ENCODE data around the gene MLLT1. TPM values are rescaled to one million over a fixed set of nuclear protein-coding genes. Genes with fewer than 3 reads are reported as not detected.

The MLLT1 gene
- total RNA-seq, 4 donors from 2014 or later, result 21.5 to 46.9 (median 33.4) TPM

- intact Hi-C loops (cut with DNase I), result no loop called here
- peak in 2 of 3 experiments; percentile 11 to 63 for TF ChIP-seq CTCF (IDR thresholded peaks at IDR 0.05)
- TF ChIP-seq EP300 (IDR thresholded peaks at IDR 0.05), result no peak
- peak; percentile 48 to 77 for TF ChIP-seq POLR2AphosphoS5 (IDR thresholded peaks at IDR 0.05)
- peak; percentile 99 for DNase-seq (ENCODE audit: extremely low spot score)
- Histone ChIP-seq H3K4me1 (peaks cover 13 to 28% (median 21%) of the 10 kb centered on the region in 4 donors), H3K9me3 (no peaks in the 10 kb centered on the region), H3K27ac (replicated peaks in 1 of 4) (peak overlapping the region; percentile 67 to 78 (median 73)), H3K36me3 (no peaks in the 10 kb centered on the region), H3K27me3 (no peaks in the 10 kb centered on the region), H3K4me3 (peak overlapping the region; percentile 66 to 83 (median 68))
- WGBS, result under 1% methylated on average over 29 of the region's 68 CpGs
These were observed 80.4 kb downstream of the MLLT1 start for GRCh38 chr19:6199240-6199994.

DNA sequence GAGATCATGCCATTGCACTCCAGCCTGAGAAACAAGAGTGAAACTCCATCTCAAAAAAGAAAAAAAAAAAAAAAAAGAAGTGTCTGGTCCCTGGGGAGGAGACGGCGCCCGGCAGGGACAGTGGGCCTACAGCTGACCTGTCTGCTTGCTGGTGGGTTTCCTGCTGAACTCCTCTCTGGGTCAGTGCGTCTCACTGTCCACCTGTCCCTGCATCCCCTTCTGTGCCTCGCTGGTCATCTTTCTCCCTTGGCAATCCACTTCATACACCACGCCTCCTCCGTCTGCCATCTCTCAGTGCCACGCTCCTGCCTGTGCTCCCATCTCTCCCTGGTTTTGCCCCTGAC lies 80.9 kb downstream of the MLLT1 start:
- Histone ChIP-seq H3K9me3 (no peaks in the 10 kb centered on the region), H3K27me3 (no peaks in the 10 kb centered on the region), H3K36me3 (no peaks in the 10 kb centered on the region), H3K4me3 (peak overlapping the region; percentile 66 to 83 (median 68)), H3K27ac (replicated peaks in 1 of 4) (peak overlapping the region; percentile 23 to 75 (median 67)), H3K4me1 (peaks cover 13 to 28% (median 21%) of the 10 kb centered on the region in 4 donors)
- no peak for DNase-seq (ENCODE audit: extremely low spot score)
- TF ChIP-seq POLR2AphosphoS5 (IDR thresholded peaks at IDR 0.05), result no peak
- no peak for TF ChIP-seq EP300 (IDR thresholded peaks at IDR 0.05)
- no peak for TF ChIP-seq POLR2A (IDR thresholded peaks at IDR 0.05; ENCODE audit: low read depth)
- intact Hi-C loops (cut with DNase I), result no loop called here
- WGBS, result 29% methylated on average over 8 of the region's 8 CpGs

DNA sequence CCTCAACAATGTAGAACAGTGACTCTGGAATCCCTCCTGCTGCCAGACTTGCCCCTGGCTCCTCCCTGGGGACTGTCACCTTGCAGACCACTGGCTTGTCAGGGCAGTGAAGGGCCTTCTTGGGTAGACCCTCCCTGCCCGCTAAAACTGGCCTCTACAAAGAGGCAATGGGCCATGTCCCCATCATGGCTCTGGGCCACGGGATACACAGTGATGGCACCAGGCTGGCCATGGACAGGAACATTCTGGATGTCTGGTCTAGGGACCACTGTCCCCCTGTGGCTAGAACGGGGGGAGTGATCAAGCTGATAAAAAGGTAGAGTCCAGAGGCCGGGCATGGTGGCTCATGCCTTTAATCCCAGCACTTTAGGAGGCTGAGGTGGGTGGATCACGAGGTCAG lies 83.4 kb downstream of the MLLT1 start:
- H3K27me3 ChIP-seq, result no peaks in the 10 kb centered on the region
- no peak overlapping the region for H3K4me3 ChIP-seq
- no peaks in the 10 kb centered on the region for H3K9me3 ChIP-seq
- intact Hi-C loops (cut with DNase I), result no loop called here
- DNase-seq (ENCODE audit: extremely low spot score), result no peak
- no peaks in the 10 kb centered on the region for H3K36me3 ChIP-seq
- no peak for TF ChIP-seq EP300 (IDR thresholded peaks at IDR 0.05)
- no peak for TF ChIP-seq CTCF (IDR thresholded peaks at IDR 0.05)
- TF ChIP-seq POLR2AphosphoS5 (IDR thresholded peaks at IDR 0.05), result no peak
- no peak for TF ChIP-seq POLR2A (IDR thresholded peaks at IDR 0.05; ENCODE audit: low read depth)
- peaks cover 13 to 20% (median 19%) of the 10 kb centered on the region in 4 donors for H3K4me1 ChIP-seq
- WGBS, result 98% methylated on average over 5 of the region's 5 CpGs
- no peak overlapping the region for H3K27ac ChIP-seq (replicated peaks in 1 of 4)

- H3K9me3 ChIP-seq, result peaks cover 0 to 1% (median 0%) of the 10 kb centered on the region in 4 donors
- intact Hi-C loops (cut with DNase I), result no loop called here
- no peaks in the 10 kb centered on the region for H3K27me3 ChIP-seq
- TF ChIP-seq EP300 (IDR thresholded peaks at IDR 0.05) (no peak), CTCF (IDR thresholded peaks at IDR 0.05) (no peak), POLR2A (IDR thresholded peaks at IDR 0.05; ENCODE audit: low read depth) (no peak), POLR2AphosphoS5 (IDR thresholded peaks at IDR 0.05) (no peak)
- WGBS, result 97% methylated on average over 2 of the region's 2 CpGs
- no peak for DNase-seq (ENCODE audit: extremely low spot score)
- no peak overlapping the region for H3K27ac ChIP-seq (replicated peaks in 1 of 4)
- H3K4me3 ChIP-seq, result no peak overlapping the region
- peaks cover 0 to 4% (median 0%) of the 10 kb centered on the region in 4 donors for H3K4me1 ChIP-seq
- no peaks in the 10 kb centered on the region for H3K36me3 ChIP-seq
These were observed 91.0 kb downstream of the MLLT1 start for GRCh38 chr19:6188811-6189210.

- TF ChIP-seq POLR2A (IDR thresholded peaks at IDR 0.05; ENCODE audit: low read depth), result no peak
- no peak for TF ChIP-seq EP300 (IDR thresholded peaks at IDR 0.05)
- Histone ChIP-seq H3K27me3 (no peaks in the 10 kb centered on the region), H3K36me3 (no peaks in the 10 kb centered on the region), H3K4me1 (peaks cover 0 to 4% (median 0%) of the 10 kb centered on the region in 4 donors), H3K27ac (replicated peaks in 1 of 4) (no peak overlapping the region), H3K4me3 (no peak overlapping the region), H3K9me3 (peaks cover 0 to 2% (median 0%) of the 10 kb centered on the region in 4 donors)
- intact Hi-C loops (cut with DNase I), result no loop called here
- 93% methylated on average over 6 of the region's 6 CpGs for WGBS
- DNase-seq (ENCODE audit: extremely low spot score), result no peak
These were observed 92.4 kb downstream of the MLLT1 start for GRCh38 chr19:6187374-6187773.
